GM23338 (cell line): ENCODE data around the gene THSD4.

ENCODE experiments used
- CREB1 ChIP-seq: fragments of 250-450 bp; sonication (Bioruptor Pico); IDR thresholded peaks from 2 replicates; pipeline ENCODE4 v1.5.0; 2020; ENCODE audit warnings: low read depth, mild to moderate bottlenecking, moderate library complexity
- EZH2 ChIP-seq: fragments of 200-600 bp; sonication (generic); IDR thresholded peaks from one replicate; pipeline ENCODE4 v1.8.0; 2017; ENCODE audit warnings: antibody characterized with exemption, mild to moderate bottlenecking, low read depth; ENCODE audit not compliant: unreplicated experiment
- EZH2phosphoT487 ChIP-seq: fragments of 200-600 bp; sonication (generic); IDR thresholded peaks from one replicate; pipeline ENCODE4 v1.8.1; 2018; ENCODE audit warnings: antibody characterized with exemption; ENCODE audit not compliant: unreplicated experiment
- JUNB ChIP-seq: IDR thresholded peaks from one replicate; pipeline ENCODE4 v1.6.1; 2016; ENCODE audit warnings: antibody characterized with exemption; ENCODE audit not compliant: unreplicated experiment
- NANOG ChIP-seq: IDR thresholded peaks from 2 replicates; pipeline ENCODE4 v1.6.1; 2016; ENCODE audit warnings: antibody characterized with exemption, borderline replicate concordance
- POLR2AphosphoS5 ChIP-seq: IDR thresholded peaks from 2 replicates; pipeline ENCODE4 v1.6.1; 2016; ENCODE audit warnings: antibody characterized with exemption, low read depth
- STAT1 ChIP-seq: IDR thresholded peaks from one replicate; pipeline ENCODE4 v1.6.1; 2016; ENCODE audit warnings: antibody characterized with exemption; ENCODE audit not compliant: unreplicated experiment
- ZNF114 ChIP-seq: fragments of 250-450 bp; sonication (Bioruptor Pico); IDR thresholded peaks from 2 replicates; pipeline ENCODE4 v1.5.0; 2020; ENCODE audit warnings: mild to moderate bottlenecking, moderate library complexity
- ZNF331 ChIP-seq: fragments of 250-450 bp; sonication (Bioruptor Pico); IDR thresholded peaks from 2 replicates; pipeline ENCODE4 v1.5.0; 2020; ENCODE audit warnings: low read depth, mild to moderate bottlenecking, moderate library complexity
- TF ChIP-seq, protein P1 (sequence below), 2 experiments: fragments of 200-600 bp in 1 of 2; sonication (generic) in 1 of 2; conservative IDR thresholded peaks; 2 replicates each; pipeline versions ENCODE4 v1.5.1 to v1.6.1; 2016 to 2017; ENCODE audit warnings: antibody characterized with exemption in 2 of 2, low read depth in 2 of 2, mild to moderate bottlenecking in 2 of 2, moderate library complexity in 1 of 2
- TF ChIP-seq, protein P2 (sequence below): IDR thresholded peaks from one replicate; pipeline ENCODE4 v1.6.1; 2018; ENCODE audit warnings: antibody characterized with exemption; ENCODE audit not compliant: unreplicated experiment
- TF ChIP-seq, protein P3 (sequence below): IDR thresholded peaks from 2 replicates; pipeline ENCODE4 v1.6.1; 2016; ENCODE audit warnings: antibody characterized with exemption

DNA sequence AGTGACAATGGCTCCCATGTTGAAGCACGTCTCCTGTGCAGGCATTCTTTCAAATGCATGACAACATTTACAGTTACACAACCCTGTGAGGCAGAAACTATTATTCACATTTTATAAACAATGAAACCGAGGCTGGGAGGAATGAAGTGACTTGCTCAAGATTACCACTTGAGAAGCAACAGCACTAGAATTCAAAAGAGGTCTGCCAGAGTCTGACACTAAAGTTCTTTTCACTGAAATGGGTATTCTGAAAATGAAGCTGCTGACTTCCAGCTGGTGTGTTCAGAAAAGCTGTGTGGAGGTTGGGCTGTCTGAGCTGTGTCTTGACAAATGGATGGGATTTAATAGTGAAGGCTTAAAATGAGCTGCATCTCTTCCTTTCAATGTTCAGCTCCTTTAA lies 104.4 kb downstream of the THSD4 start:
- TF ChIP-seq, protein P1, sequence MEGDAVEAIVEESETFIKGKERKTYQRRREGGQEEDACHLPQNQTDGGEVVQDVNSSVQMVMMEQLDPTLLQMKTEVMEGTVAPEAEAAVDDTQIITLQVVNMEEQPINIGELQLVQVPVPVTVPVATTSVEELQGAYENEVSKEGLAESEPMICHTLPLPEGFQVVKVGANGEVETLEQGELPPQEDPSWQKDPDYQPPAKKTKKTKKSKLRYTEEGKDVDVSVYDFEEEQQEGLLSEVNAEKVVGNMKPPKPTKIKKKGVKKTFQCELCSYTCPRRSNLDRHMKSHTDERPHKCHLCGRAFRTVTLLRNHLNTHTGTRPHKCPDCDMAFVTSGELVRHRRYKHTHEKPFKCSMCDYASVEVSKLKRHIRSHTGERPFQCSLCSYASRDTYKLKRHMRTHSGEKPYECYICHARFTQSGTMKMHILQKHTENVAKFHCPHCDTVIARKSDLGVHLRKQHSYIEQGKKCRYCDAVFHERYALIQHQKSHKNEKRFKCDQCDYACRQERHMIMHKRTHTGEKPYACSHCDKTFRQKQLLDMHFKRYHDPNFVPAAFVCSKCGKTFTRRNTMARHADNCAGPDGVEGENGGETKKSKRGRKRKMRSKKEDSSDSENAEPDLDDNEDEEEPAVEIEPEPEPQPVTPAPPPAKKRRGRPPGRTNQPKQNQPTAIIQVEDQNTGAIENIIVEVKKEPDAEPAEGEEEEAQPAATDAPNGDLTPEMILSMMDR (conservative IDR thresholded peaks at IDR 0.05; ENCODE audit: low read depth in 2 of 2): no peak
- TF ChIP-seq EZH2 (no peak), EZH2phosphoT487 (no peak), POLR2AphosphoS5 (no peak), JUNB (no peak), CREB1 (CRISPR knock-in tag) (no peak), ZNF331 (CRISPR knock-in tag) (no peak), STAT1 (no peak), NANOG (no peak), ZNF114 (CRISPR knock-in tag) (no peak)
- TF ChIP-seq, protein P2, sequence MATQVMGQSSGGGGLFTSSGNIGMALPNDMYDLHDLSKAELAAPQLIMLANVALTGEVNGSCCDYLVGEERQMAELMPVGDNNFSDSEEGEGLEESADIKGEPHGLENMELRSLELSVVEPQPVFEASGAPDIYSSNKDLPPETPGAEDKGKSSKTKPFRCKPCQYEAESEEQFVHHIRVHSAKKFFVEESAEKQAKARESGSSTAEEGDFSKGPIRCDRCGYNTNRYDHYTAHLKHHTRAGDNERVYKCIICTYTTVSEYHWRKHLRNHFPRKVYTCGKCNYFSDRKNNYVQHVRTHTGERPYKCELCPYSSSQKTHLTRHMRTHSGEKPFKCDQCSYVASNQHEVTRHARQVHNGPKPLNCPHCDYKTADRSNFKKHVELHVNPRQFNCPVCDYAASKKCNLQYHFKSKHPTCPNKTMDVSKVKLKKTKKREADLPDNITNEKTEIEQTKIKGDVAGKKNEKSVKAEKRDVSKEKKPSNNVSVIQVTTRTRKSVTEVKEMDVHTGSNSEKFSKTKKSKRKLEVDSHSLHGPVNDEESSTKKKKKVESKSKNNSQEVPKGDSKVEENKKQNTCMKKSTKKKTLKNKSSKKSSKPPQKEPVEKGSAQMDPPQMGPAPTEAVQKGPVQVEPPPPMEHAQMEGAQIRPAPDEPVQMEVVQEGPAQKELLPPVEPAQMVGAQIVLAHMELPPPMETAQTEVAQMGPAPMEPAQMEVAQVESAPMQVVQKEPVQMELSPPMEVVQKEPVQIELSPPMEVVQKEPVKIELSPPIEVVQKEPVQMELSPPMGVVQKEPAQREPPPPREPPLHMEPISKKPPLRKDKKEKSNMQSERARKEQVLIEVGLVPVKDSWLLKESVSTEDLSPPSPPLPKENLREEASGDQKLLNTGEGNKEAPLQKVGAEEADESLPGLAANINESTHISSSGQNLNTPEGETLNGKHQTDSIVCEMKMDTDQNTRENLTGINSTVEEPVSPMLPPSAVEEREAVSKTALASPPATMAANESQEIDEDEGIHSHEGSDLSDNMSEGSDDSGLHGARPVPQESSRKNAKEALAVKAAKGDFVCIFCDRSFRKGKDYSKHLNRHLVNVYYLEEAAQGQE: no peak
- TF ChIP-seq, protein P3, sequence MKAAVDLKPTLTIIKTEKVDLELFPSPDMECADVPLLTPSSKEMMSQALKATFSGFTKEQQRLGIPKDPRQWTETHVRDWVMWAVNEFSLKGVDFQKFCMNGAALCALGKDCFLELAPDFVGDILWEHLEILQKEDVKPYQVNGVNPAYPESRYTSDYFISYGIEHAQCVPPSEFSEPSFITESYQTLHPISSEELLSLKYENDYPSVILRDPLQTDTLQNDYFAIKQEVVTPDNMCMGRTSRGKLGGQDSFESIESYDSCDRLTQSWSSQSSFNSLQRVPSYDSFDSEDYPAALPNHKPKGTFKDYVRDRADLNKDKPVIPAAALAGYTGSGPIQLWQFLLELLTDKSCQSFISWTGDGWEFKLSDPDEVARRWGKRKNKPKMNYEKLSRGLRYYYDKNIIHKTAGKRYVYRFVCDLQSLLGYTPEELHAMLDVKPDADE: no peak
